GM19099 (cell line): ENCODE measurements around the gene TECPR1.

Experiments used
- POLR2A ChIP-seq: IDR thresholded peaks from 3 replicates; pipeline ENCODE4 v1.6.1; 2011; ENCODE audit warnings: low read depth; ENCODE audit not compliant: insufficient read length; ENCODE audit errors: extremely low read depth

The TECPR1 gene

GRCh38 chr7:98215561-98216495, 36.2 kb downstream of the TECPR1 start:
- no peak for TF ChIP-seq POLR2A

DNA sequence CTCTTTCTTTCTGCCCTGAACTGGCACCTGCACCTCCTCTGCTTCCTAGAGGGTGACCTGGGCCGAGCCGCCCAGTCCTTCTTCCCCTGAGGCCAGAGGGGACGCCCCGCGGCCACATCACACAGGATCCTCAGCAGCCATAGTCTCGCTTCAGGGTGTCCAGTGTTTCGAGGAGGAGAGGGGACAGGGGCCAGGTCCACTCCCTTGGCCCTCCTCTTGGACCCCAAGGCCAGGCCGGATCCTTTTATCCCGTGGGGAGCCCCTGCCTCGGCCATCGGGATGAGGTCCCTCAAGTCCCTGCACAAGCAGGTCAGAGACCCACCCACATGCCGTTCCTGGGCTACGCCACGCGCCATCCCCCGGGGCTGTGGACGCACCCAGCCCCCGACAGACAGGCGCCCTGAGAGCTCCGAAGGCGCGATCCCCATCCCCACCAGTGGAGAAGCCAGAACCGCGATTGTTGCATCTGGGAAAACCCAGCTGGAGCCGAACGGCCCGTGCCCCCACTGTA, 37.2 kb downstream of the TECPR1 start:
- TF ChIP-seq POLR2A = no peak

- no peak for TF ChIP-seq POLR2A
Observed at GRCh38 chr7:98213888-98214810, 37.9 kb downstream of the TECPR1 start.

DNA sequence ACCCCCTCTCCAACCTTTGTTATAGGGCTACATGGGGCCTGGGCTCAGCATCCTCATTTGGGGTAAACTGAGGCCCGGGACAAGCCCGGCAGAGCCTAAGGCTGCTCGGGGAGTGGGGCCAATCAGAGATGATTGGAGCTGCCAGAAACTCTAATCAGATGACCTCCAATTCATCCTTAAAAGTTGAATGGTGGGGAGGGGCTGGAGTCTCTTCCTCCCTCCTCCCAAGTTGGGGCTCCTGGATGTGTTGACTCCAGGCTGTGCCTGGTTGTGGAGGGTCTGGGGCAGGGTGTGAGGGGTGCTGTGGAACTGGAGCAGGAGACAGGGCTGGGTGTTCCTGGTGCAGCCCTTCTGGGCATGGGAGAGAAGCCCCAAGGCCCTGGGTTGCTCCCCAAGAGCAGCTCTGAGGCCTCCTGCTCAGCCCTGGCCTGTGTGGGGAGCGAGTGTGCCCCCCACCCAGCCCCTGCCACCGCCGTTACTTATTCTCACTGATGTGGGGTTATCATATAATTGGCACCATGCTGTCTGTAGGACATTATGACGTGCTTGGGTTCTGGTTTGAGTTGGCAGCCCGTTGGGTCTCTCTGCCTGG, 38.6 kb downstream of the TECPR1 start:
- TF ChIP-seq POLR2A = no peak

DNA sequence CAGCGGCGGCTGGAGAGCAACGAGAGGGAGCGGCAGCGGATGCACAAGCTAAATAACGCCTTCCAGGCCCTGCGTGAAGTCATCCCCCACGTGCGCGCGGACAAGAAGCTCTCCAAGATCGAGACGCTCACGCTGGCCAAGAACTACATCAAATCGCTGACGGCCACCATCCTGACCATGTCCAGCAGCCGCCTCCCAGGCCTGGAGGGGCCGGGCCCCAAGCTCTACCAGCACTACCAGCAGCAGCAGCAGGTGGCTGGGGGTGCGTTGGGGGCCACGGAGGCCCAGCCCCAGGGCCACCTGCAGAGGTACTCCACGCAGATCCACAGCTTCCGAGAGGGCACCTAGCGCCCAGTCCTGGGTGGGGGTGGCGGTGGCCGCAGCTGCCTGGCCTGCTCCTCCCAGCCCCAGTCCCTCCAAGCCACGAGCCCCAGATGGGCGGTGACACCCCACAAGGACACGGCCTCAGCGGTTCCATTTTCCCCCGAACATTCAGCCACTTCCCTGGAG, 39.4 kb downstream of the TECPR1 start:
- no peak for TF ChIP-seq POLR2A

- no peak for TF ChIP-seq POLR2A
Observed at GRCh38 chr7:98211676-98212531, 40.1 kb downstream of the TECPR1 start.

DNA sequence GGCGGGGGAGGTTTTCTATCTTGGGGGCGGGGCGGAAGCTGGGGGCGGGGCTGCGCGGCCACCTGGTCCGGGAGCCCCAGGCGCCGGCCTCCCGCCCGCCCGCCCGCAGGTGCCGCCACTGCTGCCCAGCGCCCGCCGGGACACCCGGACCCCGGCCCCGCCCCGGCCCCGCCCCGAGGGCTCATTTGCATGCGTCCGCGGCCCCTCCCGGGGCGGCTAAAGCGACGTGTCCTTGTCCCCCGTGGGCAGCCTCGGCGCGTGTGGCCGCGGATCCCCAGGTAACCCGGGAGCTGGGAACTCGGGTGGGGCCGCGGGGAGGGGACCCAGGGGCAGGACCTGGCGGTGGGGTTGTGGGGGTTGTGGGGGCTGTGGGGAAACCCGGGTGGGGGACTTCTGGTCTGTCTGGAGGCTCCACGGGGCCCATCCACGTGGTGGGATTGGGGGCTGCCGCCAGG, 40.8 kb downstream of the TECPR1 start, which contains the start of gene BHLHA15:
Gene BHLHA15 (plus strand): TSS at position 219 of the 455 bp plus-strand sequence. CDS start 871 bp downstream, outside the sequence.
- TF ChIP-seq POLR2A = no peak

- no peak for TF ChIP-seq POLR2A
Observed at GRCh38 chr7:98210513-98211220, 41.4 kb downstream of the TECPR1 start.

- TF ChIP-seq POLR2A = no peak
Observed at GRCh38 chr7:98209166-98209920, 42.7 kb downstream of the TECPR1 start.

DNA sequence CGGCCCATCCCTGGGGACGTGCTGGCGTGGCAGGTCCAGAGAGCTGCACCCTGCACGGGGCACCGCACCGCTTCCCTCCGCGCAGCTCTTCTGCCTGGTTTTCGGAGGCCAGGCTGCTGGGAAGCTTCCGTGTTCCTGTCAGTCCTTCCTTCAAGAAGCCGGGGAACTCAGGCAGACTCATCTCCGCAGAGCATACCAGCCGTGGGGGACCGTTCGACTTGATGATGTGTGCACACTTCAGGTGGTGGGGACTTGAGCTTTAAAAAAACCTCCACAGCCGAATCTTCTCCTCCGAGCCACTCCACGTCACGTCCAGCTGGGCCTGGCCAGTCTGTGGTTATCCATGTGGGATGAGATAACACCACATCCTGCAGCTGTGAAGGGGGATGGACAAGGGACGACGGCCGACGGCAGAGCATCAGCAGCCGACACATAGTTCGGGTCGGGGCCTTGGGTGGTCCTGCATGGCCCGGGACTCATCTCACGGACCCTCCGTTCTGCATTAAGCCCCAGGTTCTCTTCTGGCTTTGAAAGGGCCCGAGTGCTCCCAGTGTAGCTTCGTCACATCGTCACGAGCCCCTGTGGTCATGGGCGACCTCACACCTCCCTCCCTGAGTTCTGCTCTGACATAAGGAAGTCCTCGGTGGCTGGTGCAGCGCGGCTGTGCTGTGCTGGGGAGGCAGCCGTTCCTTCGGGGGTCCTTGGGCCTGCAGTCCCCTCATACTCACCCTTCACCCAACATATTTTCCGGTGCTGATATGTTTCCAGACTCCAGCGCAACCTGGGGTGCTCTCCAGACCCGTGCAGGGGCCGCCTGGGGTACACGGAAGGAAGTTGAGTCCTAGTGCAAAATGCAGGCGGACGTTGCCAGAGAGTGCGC, 45.3 kb downstream of the TECPR1 start:
- no peak for TF ChIP-seq POLR2A

DNA sequence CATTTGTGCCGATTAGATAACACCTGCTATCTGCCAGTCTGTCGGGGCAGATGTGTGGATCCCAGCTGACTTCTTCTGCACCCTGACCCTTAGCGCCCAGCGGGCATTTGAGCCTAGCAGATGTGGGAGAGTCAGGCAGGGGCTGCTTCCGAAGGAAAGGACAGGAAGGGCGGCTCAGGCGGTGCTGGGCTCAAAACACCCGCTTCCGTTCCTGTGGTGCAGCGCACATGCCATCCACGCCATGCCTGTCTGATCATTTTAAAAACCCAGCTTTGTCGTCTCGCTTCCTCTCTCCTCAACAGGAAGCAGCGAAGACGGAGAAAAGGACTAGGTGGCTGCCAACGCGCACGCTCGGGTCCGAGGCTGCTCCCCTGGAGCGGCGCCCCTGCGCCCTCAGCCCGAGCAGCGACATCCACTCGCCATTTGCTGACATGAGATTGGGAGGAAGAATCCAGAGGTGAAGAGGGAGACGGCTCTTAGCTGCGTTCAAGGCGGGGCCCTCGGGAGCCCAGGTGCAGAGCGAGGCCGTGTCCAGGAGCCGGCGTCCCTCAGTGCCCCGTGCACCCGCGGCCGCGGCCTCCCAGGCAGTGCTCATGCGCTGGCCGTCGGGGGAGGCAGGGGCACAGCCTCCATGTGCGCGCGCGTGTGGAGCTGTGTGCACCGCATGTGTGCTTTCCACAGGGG, 46.7 kb downstream of the TECPR1 start:
- TF ChIP-seq POLR2A = no peak
